Putamen (tissue), 1 donor: ENCODE data around the gene SLC22A14.
"Not testable (repeated sequence)": the region's sequence is repeated elsewhere in the genome, so short reads cannot be mapped to it uniquely, and the experiment has no call there.

Experiments
- DNase-seq: peaks from one replicate; pipeline ENCODE4 v3.0.0-alpha.2; 2016; ENCODE audit warnings: low spot score

SLC22A14 gene

DNA sequence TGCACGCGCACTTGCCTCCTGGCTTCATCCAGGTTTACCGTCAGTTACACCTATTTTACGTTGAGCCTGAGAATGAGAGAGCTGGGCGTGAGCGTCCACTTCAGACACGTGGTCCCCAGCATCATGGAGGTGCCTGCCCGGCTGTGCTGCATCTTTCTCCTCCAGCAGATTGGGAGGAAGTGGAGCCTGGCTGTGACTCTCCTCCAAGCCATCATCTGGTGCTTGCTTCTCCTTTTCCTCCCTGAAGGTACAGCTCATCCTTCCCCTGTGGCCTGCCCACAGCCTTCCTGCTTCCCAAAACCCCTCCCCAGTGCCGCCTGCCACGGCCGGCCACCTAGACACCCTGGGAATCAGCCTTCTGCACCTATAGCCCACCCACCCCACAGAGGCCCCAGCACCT lies 31.6 kb downstream of the SLC22A14 start:
- no peak for DNase-seq

DNA sequence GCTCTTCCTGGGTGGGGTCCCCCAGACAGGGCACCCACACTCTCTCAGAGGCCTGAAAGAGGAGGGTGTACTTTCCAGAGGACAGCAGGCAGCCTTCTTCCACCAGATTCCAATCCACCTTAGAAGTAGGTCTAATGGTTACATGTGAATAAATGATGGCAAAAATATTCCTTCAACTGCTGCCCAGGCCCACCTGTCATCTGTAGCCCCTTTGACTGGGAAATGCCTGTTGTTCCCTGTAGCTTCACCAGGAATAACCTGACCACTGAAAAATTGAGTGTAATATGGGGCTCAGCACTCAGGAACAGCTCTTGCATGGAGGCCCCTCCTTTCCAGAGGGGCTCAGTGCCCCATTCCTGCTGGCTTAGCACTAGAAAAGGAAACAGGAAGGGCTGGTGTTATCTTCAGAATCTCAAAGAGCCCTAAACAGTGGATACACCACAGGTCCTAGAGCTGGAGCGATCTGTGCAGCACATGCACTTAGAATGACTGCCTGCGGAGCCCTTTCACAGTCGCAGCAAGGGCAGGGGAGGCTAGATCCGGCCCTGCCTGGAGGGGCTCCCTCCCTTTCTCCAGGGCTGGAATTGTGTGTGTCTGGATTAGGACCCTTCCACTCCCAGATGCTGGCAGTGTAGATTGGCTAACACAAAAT lies 32.1 kb downstream of the SLC22A14 start:
- DNase-seq: no peak

DNA sequence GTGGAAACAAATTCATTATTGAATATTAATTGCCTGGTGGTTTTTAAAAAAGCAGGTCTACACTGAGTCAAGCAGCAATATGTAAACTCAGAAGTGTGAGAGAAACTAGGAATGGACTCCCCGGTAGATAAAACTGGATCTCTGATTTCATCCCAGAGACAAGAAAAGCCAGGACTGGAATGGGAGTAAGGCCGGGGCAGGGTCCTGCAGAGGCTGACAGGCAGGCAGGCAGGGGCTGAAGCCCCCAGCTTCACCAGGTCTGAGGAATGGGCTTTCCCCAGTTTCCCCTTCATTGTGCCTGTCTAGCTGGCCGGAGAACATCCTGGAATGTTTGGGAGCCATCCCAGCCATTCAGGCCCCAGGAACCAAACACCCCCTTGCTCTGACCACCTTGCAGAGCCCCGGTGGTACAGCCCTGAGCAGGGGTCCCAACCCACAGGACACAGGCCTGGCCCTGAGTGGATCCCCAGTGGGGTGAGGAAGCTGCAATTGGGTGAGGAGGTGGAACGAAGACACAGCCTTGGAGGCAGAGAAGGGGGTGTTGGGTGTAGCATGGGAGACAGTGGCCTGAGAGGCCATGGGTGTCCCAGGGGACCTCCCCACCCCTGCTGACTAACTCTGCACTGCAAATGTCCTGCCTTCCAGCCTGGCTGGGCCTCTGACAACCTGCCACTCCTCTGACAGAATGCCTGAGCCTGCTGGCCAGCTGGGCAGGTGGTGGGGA lies 32.8 kb downstream of the SLC22A14 start:
- no peak for DNase-seq

DNA sequence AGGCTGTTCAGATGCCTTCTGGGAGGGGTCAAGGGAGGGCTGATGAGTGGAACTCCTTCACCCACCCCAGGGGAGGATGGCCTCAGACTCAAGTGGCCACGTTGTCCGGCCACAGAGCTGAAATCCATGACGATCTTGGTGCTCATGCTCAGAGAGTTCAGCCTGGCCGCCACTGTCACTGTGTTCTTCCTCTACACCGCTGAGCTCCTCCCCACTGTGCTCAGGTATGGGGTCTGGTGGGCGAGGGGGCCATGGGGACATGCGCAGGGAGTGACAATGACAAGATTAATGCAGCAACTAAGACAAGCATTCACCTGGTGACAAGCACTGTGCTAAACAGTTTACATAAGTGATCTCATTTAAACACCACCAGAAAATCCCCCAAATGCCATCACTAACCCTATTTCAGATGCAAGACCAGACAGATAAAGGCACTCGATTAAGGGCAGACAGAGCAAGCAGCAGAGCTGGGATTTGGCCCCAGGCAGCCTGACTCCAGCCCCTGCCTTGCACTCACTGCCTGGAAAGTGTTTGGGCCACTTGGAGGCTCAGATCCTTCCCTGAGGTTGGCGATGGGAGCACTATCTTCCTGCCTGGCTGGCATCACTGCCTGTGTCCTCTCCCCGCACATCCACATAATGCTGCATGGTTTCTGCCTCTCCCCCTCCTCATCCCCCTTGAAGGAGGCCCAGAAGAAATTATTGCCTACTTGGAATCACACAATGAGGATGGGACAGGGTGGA lies 33.6 kb downstream of the SLC22A14 start:
- DNase-seq: no peak

DNA sequence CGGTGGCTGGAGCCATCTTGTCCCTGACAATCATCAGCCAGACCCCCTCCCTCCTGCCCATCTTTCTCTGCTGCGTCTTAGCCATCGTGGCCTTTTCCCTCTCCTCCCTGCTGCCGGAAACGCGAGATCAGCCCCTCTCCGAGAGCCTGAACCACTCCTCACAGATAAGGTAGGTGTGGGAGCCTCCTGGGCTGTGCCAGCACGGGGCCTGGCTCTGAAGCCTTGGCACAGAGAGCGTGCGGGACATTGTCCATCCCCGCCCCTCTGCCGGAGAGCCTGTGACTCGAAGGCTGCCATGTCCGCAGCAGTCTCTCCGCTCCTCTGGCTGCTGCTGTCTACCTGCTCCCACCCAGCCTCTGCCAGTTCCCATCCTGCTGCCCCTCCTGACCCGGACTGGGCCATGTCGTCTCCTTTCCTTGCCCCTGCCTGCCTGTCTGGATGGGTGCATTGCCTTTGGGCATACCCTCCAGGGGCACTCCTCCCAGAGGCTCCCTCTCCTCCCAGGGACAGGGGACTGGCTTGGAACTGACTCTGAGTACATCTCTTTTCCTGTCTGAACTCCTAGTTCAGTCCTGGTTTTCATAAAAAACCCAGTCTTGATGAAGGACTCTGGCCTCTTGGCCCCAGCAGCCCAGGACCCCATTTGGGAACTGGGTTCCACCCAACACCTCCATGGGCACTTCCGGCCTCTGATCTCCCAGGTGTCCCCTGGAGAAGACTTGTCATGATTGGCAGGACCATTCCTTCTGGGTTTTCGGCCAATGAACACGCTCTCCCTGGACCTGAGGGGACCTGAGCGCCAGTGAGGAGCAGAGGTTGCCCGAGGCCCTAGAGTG lies 34.5 kb downstream of the SLC22A14 start:
- DNase-seq: no peak

DNA sequence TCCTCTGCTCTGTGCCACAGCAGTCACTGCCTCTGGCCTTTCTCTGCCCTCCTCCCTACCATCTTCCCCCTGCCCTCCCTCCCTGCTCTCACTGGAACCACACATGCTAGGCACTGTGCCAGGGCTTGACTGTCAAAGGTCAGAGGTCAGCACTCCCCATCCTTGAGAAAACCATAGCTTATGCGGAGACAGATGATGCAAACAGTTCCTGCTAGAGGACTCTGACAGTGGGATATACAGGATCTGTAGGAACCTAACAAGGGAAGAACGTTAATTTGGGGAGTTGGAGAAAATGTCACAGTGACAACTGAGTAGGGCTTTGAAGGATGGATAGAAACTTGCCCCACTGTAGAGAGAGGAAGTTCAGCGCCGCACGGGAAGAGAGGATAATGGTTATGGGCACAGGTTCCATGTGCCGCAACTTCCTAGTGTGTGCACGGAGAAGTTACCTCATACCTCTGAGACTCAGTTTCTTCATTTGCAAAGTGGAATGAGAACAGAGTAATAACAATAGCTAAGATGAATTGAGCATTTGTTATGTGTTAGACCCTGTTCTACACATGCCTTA lies 35.2 kb downstream of the SLC22A14 start:
- no peak for DNase-seq

DNA sequence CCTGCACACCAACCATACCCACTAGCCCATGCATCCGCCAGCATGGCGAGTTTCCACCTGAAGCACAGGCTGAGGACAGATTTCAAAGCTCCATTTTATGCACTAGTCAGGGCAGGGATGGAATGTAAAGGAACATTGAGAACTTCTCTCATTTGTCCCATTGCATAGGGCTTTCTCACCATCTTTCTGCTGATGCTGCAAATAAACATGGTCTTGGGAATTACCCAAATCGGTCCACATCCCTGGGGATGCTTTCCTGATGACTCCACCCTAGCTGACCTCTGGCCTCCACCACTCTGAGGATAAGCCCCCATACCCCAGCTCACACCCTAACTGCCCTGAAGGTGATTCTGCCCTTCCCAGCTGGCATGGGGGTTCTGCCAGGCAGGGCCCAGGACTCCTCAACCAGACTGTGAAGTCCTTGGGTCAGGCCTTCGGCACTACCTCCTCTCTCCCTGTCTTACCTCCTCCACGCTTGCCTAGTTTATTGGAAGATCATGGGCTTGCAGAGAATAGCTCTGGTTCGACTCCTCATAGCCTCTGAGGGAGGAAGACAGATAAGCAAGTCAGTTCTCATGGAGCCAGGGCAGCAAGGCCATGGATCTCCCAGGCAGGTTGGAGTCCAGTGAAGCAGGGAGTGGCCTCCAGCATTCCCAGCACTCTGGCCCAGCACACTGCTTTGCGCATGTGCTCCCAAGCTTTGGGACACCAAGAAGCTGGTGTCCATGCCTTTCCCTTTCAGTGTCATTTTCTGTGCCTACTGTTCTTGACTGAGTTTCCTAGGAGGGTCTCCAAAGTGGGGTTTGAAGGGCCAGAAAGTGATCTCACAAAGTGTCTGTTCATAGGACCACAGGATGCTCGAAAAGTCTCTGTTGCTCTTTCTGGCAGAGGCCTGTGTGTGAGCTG lies 36.9 kb downstream of the SLC22A14 start:
- no peak for DNase-seq

DNA sequence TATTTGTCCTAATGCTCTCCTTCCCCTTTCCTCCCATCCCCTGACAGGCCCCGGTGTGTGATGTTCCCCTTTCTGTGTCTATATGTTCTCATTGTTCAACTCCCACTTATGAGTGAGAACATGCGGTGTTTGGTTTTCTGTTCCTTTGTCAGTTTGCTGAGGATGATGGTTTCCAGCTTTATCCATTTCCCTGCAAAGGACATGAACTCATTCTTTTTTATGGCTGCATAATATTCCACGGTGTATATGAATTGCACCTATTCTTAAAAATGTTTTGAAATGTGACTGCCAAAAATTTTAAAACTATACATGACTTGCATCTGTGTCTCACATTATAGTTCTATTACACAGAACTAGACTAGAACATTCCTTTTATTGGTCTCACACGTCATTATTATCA lies 38.5 kb downstream of the SLC22A14 start:
- not testable (repeated sequence) for DNase-seq

DNA sequence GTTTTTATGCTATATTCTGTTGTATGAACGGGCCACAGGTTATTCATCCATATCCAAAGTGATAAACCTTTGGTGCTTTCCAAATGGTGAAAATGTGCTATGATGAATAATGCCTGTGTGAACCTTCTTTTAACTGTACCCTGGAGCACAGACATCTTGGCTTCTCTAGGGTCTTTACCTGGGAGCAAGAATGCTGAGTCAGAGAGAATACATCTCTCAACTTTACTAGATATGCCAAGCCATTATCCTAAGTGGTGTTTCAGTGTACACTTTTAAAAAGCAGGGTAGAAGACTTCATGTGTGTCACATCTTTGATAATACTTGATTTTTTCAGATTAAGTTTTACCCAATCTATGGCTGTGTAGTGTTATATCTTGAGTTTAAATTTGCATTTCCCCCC lies 41.0 kb downstream of the SLC22A14 start:
- no peak for DNase-seq

DNA sequence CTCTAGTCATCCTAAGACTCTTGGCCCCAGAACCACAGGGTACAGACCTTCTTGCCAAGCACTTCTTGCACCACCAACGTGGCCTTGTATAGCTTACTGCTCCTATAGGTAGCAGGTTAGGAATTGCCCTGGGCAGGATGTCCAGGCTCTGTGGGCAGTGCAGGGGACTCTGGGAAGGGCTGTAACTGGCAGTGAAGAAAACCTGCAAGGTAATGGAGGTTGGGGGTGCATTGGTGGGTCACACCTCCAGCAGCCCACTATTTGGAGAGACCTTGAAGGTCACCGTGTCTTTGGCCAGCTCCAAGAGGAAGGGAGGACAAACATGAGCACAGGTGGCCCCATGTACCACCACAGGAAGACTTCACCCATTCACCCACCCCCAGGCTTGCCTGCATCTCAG lies 43.2 kb downstream of the SLC22A14 start:
- DNase-seq: no peak

DNA sequence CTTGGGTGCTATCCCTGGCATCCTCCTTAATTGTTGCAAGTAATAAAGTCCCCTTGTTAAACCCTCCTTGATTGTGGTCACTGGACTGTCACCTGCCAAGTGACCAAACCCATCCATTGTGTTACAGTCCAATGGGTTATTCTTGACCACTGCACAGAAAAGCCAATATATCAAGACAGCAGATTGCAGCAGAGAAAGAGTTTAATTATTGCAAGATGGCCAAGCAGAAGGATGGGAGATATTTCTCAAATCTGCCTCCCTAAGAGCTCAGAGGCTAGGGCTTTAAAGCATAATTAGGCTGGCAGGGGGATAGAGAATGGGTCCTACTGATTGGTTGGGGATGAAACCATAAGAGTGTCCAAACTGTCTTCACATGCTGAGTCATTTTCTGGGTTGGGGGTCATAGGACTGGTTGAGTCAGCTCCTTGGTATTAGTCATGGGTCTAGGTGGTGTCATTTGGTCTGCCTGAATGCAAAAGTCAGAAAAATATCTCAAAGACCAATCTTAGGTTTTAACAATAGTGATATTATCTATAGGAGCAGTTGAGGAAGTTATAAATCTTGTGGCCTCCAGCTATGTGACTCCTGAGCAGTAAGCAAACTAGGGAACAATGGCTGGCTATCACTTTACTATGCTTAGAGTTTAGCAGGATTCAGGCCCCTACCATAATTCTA lies 45.4 kb downstream of the SLC22A14 start:
- no peak for DNase-seq

DNA sequence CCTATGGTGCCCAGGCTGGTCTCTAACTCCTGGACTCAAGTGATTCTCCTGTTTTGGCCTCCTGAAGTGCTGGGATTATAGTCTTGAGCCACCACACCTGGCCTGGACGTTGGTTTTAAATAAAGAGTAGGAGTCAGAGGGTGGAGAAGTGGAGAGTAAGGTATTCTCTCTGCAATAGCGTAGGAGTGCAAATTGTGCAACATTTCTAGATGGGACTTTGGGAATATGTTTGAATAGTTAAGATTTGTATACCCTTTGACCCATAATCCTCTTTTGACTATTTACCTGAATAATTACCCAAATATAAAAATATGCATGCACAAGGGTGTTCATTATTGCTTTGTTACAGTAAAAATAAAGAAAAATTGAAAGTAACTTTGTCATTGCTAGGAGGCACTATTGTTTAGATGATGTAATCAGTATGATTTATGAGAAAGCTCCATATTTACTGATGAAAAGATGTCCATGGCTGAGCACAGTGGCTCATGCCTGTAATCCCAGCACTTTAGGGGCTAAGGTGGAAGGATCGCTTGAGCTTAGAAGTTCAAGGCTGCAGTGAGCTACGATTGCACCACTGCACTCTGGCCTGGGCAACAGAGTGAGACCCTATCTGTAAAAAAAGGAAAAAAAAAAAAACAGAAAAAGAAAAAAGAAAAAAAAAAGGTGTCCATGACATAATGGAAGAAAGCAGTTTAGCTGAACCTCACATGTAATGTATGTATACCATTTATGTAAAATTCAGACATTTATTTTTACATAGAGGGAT lies 49.3 kb downstream of the SLC22A14 start:
- no peak for DNase-seq

DNA sequence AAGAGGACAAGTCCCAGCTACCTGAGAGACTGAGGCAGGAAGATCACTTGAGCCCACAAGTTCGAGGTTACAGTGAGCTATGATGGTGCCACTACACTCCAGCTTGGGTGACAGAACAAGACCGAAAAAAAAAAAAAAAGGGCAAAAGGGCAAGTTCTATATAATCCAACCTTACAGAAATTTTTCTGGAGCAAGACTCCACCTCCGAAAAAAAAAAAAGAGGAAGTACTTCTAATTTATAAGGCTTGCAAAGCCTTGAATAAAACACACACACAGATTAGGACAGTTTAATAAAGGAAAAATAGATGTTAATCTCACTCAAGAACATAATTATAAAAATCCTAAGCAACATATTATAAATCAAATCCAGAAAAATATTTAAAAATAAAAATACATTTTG lies 50.1 kb downstream of the SLC22A14 start:
- DNase-seq: no peak

DNA sequence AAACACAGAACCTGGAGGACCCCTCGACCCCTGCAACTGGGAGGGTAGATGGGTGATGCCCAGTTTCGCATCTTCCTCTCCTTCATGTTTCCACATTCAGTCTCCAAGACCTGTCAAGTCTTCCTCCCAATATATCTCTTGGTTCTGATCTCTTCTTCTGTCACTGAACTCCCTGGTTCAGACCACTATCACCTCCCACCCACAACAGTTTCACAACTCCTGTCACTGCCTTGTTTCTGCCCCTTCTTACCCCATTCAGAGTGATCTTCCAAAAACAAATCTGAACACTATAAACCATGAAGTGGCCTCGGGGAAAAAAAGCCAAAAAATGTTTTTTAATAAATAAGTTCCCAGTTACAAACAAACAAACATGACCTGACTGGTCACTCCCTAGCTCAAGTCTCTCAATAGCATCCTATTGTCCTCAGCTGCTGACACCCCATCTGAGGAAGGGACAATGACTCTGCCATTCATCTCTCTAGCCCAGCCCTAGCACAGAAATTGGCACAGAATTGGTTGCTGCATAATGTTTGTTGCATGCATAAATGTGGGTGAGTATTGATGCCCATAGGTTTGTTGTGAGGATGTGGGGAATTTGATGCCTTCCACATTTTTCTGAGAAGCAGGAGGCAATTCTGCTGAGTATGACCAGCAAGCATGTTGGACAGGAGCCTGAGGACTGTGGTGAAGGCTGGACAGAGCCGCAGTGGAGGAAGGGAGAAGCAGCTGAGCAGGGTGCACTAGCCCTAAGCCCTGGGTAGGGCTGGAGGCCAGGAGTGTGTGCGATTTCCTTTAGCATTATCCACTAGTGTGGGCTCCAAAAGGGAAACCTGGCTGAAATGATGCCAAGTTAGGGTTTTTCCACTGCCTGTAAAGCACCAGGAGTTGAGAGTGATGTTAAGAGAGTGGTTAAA lies 52.3 kb downstream of the SLC22A14 start:
- no peak for DNase-seq

DNA sequence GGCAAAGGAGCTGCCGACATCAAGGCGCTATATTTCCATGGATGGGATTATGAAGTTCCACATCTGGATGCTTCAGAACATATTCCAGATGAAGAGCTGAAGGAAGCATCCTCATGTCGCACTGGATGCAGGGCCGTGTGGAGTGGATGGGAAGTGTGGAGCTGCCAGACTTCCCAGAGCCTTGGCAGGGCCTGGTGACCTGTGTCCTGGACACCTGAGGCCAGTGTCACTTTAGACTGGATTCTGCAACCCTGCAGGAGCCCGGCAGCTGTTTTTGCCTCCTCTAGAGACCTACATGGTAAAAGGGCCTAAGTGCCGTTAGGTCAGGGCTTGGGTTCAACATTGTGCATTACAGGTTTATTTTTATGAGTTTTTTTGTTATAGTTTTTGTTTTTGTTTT lies 53.2 kb downstream of the SLC22A14 start:
- no peak for DNase-seq

DNA sequence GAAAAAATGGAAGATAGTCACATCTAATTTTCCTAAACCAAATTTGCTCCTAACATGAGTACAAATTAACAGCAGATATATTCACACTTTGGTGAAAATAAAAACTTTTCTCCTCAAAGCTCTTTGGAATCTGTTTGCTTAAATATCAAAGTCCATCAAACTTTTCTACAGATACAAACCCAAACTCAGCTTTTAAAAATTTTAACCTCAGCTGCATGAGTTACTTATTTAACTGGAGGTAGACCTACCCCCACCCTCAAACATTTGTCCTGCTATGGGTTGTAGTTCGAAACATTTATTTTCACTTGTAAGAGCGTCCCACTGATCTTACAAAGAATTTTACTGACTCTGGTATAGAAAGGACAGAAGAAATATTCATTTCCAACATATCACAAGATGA lies 55.6 kb downstream of the SLC22A14 start:
- DNase-seq: no peak

DNA sequence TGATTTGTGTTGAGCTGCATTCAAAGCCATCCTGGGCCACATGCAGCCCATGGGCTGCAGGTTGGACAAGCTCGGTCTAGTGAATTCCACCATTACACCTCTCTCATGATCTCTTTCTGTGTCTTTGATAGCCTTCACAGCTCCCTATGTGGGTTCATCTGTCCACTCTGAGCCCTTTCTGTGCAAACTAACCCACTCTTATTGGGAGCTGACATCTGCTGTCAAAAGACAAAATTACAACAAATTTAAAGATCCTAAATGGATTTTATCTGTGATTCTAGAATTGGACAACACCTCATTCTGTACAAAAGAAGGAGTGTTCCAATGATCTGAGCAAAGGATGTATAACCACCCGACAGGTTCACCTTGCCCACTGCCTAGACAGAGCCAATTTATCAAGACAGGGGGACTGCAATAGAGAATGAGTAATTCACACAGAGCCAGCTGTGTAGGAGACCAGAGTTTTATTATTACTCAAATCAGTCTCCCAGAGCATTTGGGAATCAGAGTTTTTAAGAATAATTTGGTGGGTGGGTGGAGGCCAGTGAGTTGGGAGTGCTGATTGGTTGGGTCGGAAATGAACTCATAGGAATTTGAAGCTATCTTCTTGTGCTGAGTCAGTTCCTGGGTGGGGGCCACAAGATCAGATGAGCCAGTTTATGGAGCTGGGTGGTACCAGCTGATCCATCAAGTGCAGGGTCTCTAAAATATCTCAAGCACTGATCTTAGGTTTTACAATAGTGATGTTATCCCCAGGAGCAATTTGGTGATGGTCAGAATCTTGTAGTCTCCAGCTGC lies 61.9 kb downstream of the SLC22A14 start:
- no peak for DNase-seq
